Ovary (tissue), 9 donors: ENCODE data around the gene PDE7B. TPM values are rescaled to one million over a fixed set of nuclear protein-coding genes. Genes with fewer than 3 reads are reported as not detected.

Source experiments
- DNase-seq, 5 donors: peaks; one replicate each; pipeline ENCODE4 v3.0.0-alpha.2; 2019 to 2020
- H3K27ac ChIP-seq, 2 donors: fragments of 200-600 bp; one replicate each; pipeline versions ENCODE4 v1.5.1 to v1.8.0; 2019 to 2022
- H3K27me3 ChIP-seq: fragments of 200-600 bp; one replicate; pipeline ENCODE4 v1.8.0; 2022
- H3K36me3 ChIP-seq: fragments of 200-600 bp; sonication (generic); one replicate; pipeline ENCODE4 v1.5.1; 2019
- H3K4me1 ChIP-seq: one replicate; pipeline ENCODE4 v1.8.1; 2013; ENCODE audit warnings: mild to moderate bottlenecking, moderate library complexity; ENCODE audit not compliant: insufficient read depth
- H3K4me3 ChIP-seq: fragments of 200-600 bp; sonication (generic); one replicate; pipeline ENCODE4 v1.5.1; 2017
- H3K9me3 ChIP-seq, 2 donors: fragments of 200-600 bp in 1 of 2; sonication (generic) in 1 of 2; one replicate each; pipeline versions ENCODE4 v1.5.1 to v1.8.1; 2013 to 2019; ENCODE audit warnings: mild to moderate bottlenecking in 1 of 2, moderate library complexity in 1 of 2
- CTCF ChIP-seq, 3 donors: fragments of 450-650 bp in 2 of 3; fragments of 200-600 bp in 1 of 3; IDR thresholded peaks; one replicate each; pipeline versions ENCODE4 v1.5.1 to v1.8.0; 2016 to 2022; ENCODE audit warnings: antibody characterized with exemption in 3 of 3, mild to moderate bottlenecking in 1 of 3
- EP300 ChIP-seq: sonication (generic); formaldehyde crosslinking; IDR thresholded peaks from one replicate; pipeline ENCODE4 v1.6.1; 2017; ENCODE audit warnings: antibody characterized with exemption
- POLR2A ChIP-seq: fragments of 450-650 bp; IDR thresholded peaks from one replicate; pipeline ENCODE4 v1.6.1; 2017; ENCODE audit warnings: antibody characterized with exemption, mild to moderate bottlenecking, moderate library complexity
- WGBS, 3 donors: extraction: QIAGEN DNeasy Blood & Tissue Kit in 1 of 3; methylation state at CpG; one replicate each; pipeline versions ENCODE4 v1.1.5 to v1.1.7; 2013 to 2017; 5-methylcytosine and 5-hydroxymethylcytosine counted together
- intact Hi-C, 4 donors: fragments of 100-400 bp; cut with DNase I; formaldehyde crosslinking; loops; one replicate each; pipeline versions ENCODE4 v1.11.0 to v1.15.1; 2022 to 2023
- polyA plus RNA-seq, 2 donors: library from polyadenylated mRNA; stranded (reverse); fragments of 200-250 nt in 1 of 2; fragments of 350-450 nt in 1 of 2; fragmentation: Illumina TruSeq in 1 of 2; extraction: RNeasy Lipid Tissue Mini Kit (QIAGEN cat#74804) in 1 of 2; gene quantifications; one replicate each; pipeline ENCODE4 v1.2.3, GENCODE V29; 2013 to 2014
- total RNA-seq, 7 donors: library from RNA; depleted of rRNA in 2 of 7; stranded (reverse); fragments of >200 nt in 2 of 7; fragmentation: NEBNext Ultra II Directional in 3 of 7; extraction: Animal tissue kit (Norgen Biotek cat#: 25700) in 3 of 7; gene quantifications; one replicate each; pipeline versions ENCODE4 v1.1.0 to v1.2.4, GENCODE V29; 2016 to 2023
- donor health status: DM: no; HTN: no; CAD: no; lungs with moderate emphysema.
- donor health status: DM: no; HTN: no; CAD: no.
- donor health status: Bipolar disorder and iron deficiency.
- donor health status: DM: yes; HTN: yes; CAD: no.
- donor health status: DM: no; HTN: no; CAD: no.
- donor health status: DM: yes; HTN: yes; CAD: no.

Gene PDE7B
- total and polyA plus RNA-seq, 9 donors, result 11.6 to 62.7 (median 21.6) TPM

GRCh38 chr6:136226027-136226673 is 374.6 kb downstream of the PDE7B start:
- no peaks in the 10 kb centered on the region for H3K9me3 ChIP-seq
- no peaks in the 10 kb centered on the region for H3K36me3 ChIP-seq
- H3K4me3 ChIP-seq, result peak overlapping the region; percentile 28
- TF ChIP-seq EP300 (no peak), CTCF (IDR thresholded peaks at IDR 0.05) (peak; percentile 100), POLR2A (peak; percentile 11)
- peaks cover 1% of the 10 kb centered on the region for H3K4me1 ChIP-seq
- intact Hi-C loops, result loop anchor here (5.0 kb wide), 2 partner anchors 689 to 694 kb away; no protein-coding TSS in a partner anchor
- 13 to 16% (median 13%) methylated on average over 12 of the region's 12 CpGs for WGBS, 3 donors
- H3K27ac ChIP-seq, result peak overlapping the region in 1 of 2 donors; percentile 8
- DNase-seq, result peak; percentile 41 to 71 (median 66)
- no peaks in the 10 kb centered on the region for H3K27me3 ChIP-seq

GRCh38 chr6:136226674-136227377 is 375.3 kb downstream of the PDE7B start:
- no peak overlapping the region for H3K27ac ChIP-seq
- DNase-seq, result no peak
- H3K4me3 ChIP-seq, result peak overlapping the region; percentile 28
- 86 to 90% (median 87%) methylated on average over 4 of the region's 4 CpGs for WGBS, 3 donors
- TF ChIP-seq POLR2A (no peak), EP300 (no peak), CTCF (IDR thresholded peaks at IDR 0.05) (no peak)
- no peaks in the 10 kb centered on the region for H3K27me3 ChIP-seq
- no peaks in the 10 kb centered on the region for H3K36me3 ChIP-seq
- H3K4me1 ChIP-seq, result peaks cover 1% of the 10 kb centered on the region
- H3K9me3 ChIP-seq, result no peaks in the 10 kb centered on the region
- intact Hi-C loops, result loop anchor here (5.0 kb wide), 2 partner anchors 690 to 695 kb away; no protein-coding TSS in a partner anchor

- no peak for DNase-seq
- no peak for TF ChIP-seq CTCF (IDR thresholded peaks at IDR 0.05)
- no peak for TF ChIP-seq POLR2A
- no peak for TF ChIP-seq EP300
- peaks cover 1% of the 10 kb centered on the region for H3K4me1 ChIP-seq
- no peak overlapping the region for H3K27ac ChIP-seq
- no peaks in the 10 kb centered on the region for H3K9me3 ChIP-seq
- H3K27me3 ChIP-seq, result no peaks in the 10 kb centered on the region
- H3K36me3 ChIP-seq, result no peaks in the 10 kb centered on the region
- WGBS, 3 donors, result 85 to 93% (median 86%) methylated on average over 2 of the region's 2 CpGs
- intact Hi-C loops, result loop anchor here (5.0 kb wide), 2 partner anchors 692 to 697 kb away; no protein-coding TSS in a partner anchor
- no peak overlapping the region for H3K4me3 ChIP-seq
These were observed 377.3 kb downstream of the PDE7B start for GRCh38 chr6:136228814-136229213.

- H3K9me3 ChIP-seq, result no peaks in the 10 kb centered on the region
- no peak for DNase-seq
- no peaks in the 10 kb centered on the region for H3K27me3 ChIP-seq
- intact Hi-C loops, result no loop called here
- TF ChIP-seq EP300 (no peak), POLR2A (no peak), CTCF (IDR thresholded peaks at IDR 0.05) (no peak)
- WGBS, 3 donors, result 91 to 92% (median 92%) methylated on average over 2 of the region's 2 CpGs
- no peak overlapping the region for H3K4me3 ChIP-seq
- peaks cover 1% of the 10 kb centered on the region for H3K4me1 ChIP-seq
- no peak overlapping the region for H3K27ac ChIP-seq
- no peaks in the 10 kb centered on the region for H3K36me3 ChIP-seq
These were observed 378.8 kb downstream of the PDE7B start for GRCh38 chr6:136230219-136230853.
